ENCODE data around the gene ZDHHC4.

- TF ChIP-seq ZC3H11A (IDR thresholded peaks at IDR 0.05) = no peak
- TF ChIP-seq CHD2 (IDR thresholded peaks at IDR 0.05; ENCODE audit: low read length, partially characterized antibody) = no peak
- no peak for TF ChIP-seq CTCF (IDR thresholded peaks at IDR 0.05)
- no peak for TF ChIP-seq JUNB (IDR thresholded peaks at IDR 0.05)
- TF ChIP-seq CHD4 (IDR thresholded peaks at IDR 0.05; ENCODE audit: borderline replicate concordance) = no peak
- no peak for TF ChIP-seq EP300 (IDR thresholded peaks at IDR 0.05)
These were observed 42.7 kb downstream of the ZDHHC4 start for GRCh38 chr7:6619961-6620360.

All from A549 (cell line).